Right lobe of liver (tissue), 6 donors: Measurements from ENCODE around the gene SHC2. TPM values are rescaled to one million over a fixed set of nuclear protein-coding genes. Genes with fewer than 3 reads are reported as not detected.
"Not testable (repeated sequence)": the region's sequence is repeated elsewhere in the genome, so short reads cannot be mapped to it uniquely, and the experiment has no call there.

Source experiments
- ATAC-seq, 4 donors: fragments of 200-7000 bp; cut with Tn5 transposase; one replicate each; pipeline ENCODE4 v1.9.1; 2020; ENCODE audit warnings: mild to moderate bottlenecking in 4 of 4, moderate library complexity in 4 of 4
- DNase-seq, 3 donors: peaks; one replicate each; pipeline ENCODE4 v3.0.0-alpha.2; 2020
- H3K27ac ChIP-seq, 3 donors: fragments of 200-600 bp; one replicate each; pipeline ENCODE4 v1.8.0; 2022
- H3K27me3 ChIP-seq, 2 donors: fragments of 200-600 bp; one replicate each; pipeline ENCODE4 v1.8.0; 2022
- H3K36me3 ChIP-seq, 4 donors: fragments of 200-600 bp; sonication (generic) in 1 of 4; one replicate each; pipeline versions ENCODE4 v1.5.1 to v1.8.0; 2017 to 2022; ENCODE audit warnings: control low read depth in 1 of 4
- H3K4me1 ChIP-seq, 4 donors: fragments of 200-600 bp; sonication (generic) in 1 of 4; one replicate each; pipeline versions ENCODE4 v1.5.1 to v1.8.0; 2017 to 2022; ENCODE audit warnings: control low read depth in 1 of 4
- H3K4me3 ChIP-seq, 3 donors: fragments of 200-600 bp; one replicate each; pipeline ENCODE4 v1.8.0; 2022
- H3K9me3 ChIP-seq, 4 donors: fragments of 200-600 bp; sonication (generic) in 1 of 4; one replicate each; pipeline versions ENCODE4 v1.5.1 to v1.8.0; 2017 to 2022; ENCODE audit warnings: control low read depth in 1 of 4
- CTCF ChIP-seq, 4 donors: fragments of 200-600 bp in 3 of 4; fragments of 450-650 bp in 1 of 4; IDR thresholded peaks; one replicate each; pipeline versions ENCODE4 v1.5.1 to v1.8.0; 2016 to 2022; ENCODE audit warnings: antibody characterized with exemption in 4 of 4, mild to moderate bottlenecking in 2 of 4
- POLR2A ChIP-seq: fragments of 450-650 bp; IDR thresholded peaks from one replicate; pipeline ENCODE4 v1.6.1; 2017; ENCODE audit warnings: antibody characterized with exemption, mild to moderate bottlenecking
- whole genome bisulfite sequencing: methylation state at CpG from one replicate; pipeline ENCODE4 v1.1.6; 2018; ENCODE audit warnings: low coverage, low lambda C conversion rate; ENCODE audit not compliant: insufficient coverage; ENCODE audit errors: missing lambda C conversion rate; 5-methylcytosine and 5-hydroxymethylcytosine counted together
- intact Hi-C, 2 donors: fragments of 100-400 bp; cut with DNase I; formaldehyde crosslinking; loops; one replicate each; pipeline versions ENCODE4 v1.11.2 to v1.14.1; 2022
- total RNA-seq, 6 experiments: library from RNA; depleted of rRNA in 2 of 6; stranded (reverse); fragments of >200 nt in 2 of 6; fragmentation: NEBNext Ultra II Directional in 3 of 6; extraction: Animal tissue kit (Norgen Biotek cat#: 25700) in 3 of 6; gene quantifications; one replicate each; pipeline versions ENCODE4 v1.1.0 to v1.2.4, GENCODE V29; 2016 to 2023
- donor health status: DM: no; HTN: yes; CAD: no.
- donor health status: DM: no; HTN: no; CAD: no.
- donor health status: DM: no; HTN: no; CAD: no.
- donor health status: DM: no; HTN: yes; CAD: no.
- donor health status: DM: no; HTN: yes; CAD: no.

SHC2 gene
- total RNA-seq, 6 experiments from 2014 or later: 48.4 to 69.9 (median 59.1) TPM

- intact Hi-C loops: no loop called here
- H3K36me3 ChIP-seq: peaks cover 0 to 13% (median 4%) of the 10 kb centered on the region in 4 donors
- no peaks in the 10 kb centered on the region for H3K27me3 ChIP-seq
- H3K27ac ChIP-seq: no peak overlapping the region
- no peaks in the 10 kb centered on the region for H3K4me1 ChIP-seq
- H3K9me3 ChIP-seq: no peaks in the 10 kb centered on the region
- H3K4me3 ChIP-seq: no peak overlapping the region
- no peak for TF ChIP-seq POLR2A
- TF ChIP-seq CTCF (IDR thresholded peaks at IDR 0.05): no peak
- no CpG with 5 or more reads among the region's 15 CpGs for WGBS
- ATAC-seq (peak in 1 of 4 donors; percentile 5), DNase-seq (no peak)
These were observed 36.3 kb downstream of the SHC2 start for GRCh38 chr19:424546-424945.

- intact Hi-C loops: no loop called here
- peaks cover 0 to 19% (median 4%) of the 10 kb centered on the region in 4 donors for H3K36me3 ChIP-seq
- no peak overlapping the region for H3K27ac ChIP-seq
- H3K9me3 ChIP-seq: no peaks in the 10 kb centered on the region
- no peaks in the 10 kb centered on the region for H3K4me1 ChIP-seq
- TF ChIP-seq CTCF (IDR thresholded peaks at IDR 0.05) (no peak), POLR2A (no peak)
- H3K27me3 ChIP-seq: no peaks in the 10 kb centered on the region
- no peak overlapping the region for H3K4me3 ChIP-seq
- 95% methylated on average over 4 of the region's 25 CpGs for WGBS
- peak; percentile 40 to 50 (median 46) for ATAC-seq
- DNase-seq: peak in 1 of 3 donors; percentile 17
These were observed 37.0 kb downstream of the SHC2 start for GRCh38 chr19:423691-424466.

GRCh38 chr19:422917-423226 lies 38.0 kb downstream of the SHC2 start:
- peak in 1 of 3 donors; percentile 10 for DNase-seq
- H3K27me3 ChIP-seq, ATAC-seq, intact Hi-C loops, H3K4me1 ChIP-seq, H3K9me3 ChIP-seq, H3K27ac ChIP-seq, H3K4me3 ChIP-seq: not testable (repeated sequence)
- peaks cover 0 to 22% (median 4%) of the 10 kb centered on the region in 4 donors for H3K36me3 ChIP-seq
- 0% methylated on average over 1 of the region's 9 CpGs for WGBS

GRCh38 chr19:422213-422916 lies 38.5 kb downstream of the SHC2 start:
- 82% methylated on average over 10 of the region's 40 CpGs for WGBS
- H3K36me3 ChIP-seq: peaks cover 0 to 22% (median 4%) of the 10 kb centered on the region in 4 donors
- H3K4me3 ChIP-seq: no peak overlapping the region
- peak in 1 of 3 donors; percentile 8 for DNase-seq
- H3K4me1 ChIP-seq: no peaks in the 10 kb centered on the region
- H3K9me3 ChIP-seq: no peaks in the 10 kb centered on the region
- intact Hi-C loops: no loop called here
- H3K27me3 ChIP-seq: no peaks in the 10 kb centered on the region
- no peak for ATAC-seq
- TF ChIP-seq POLR2A (no peak), CTCF (IDR thresholded peaks at IDR 0.05) (no peak)
- H3K27ac ChIP-seq: no peak overlapping the region
